ENCODE results near the gene PPARA.

GRCh38 chr22:46201059-46201757, 50.9 kb downstream of the PPARA start:
- TF ChIP-seq, protein P1, sequence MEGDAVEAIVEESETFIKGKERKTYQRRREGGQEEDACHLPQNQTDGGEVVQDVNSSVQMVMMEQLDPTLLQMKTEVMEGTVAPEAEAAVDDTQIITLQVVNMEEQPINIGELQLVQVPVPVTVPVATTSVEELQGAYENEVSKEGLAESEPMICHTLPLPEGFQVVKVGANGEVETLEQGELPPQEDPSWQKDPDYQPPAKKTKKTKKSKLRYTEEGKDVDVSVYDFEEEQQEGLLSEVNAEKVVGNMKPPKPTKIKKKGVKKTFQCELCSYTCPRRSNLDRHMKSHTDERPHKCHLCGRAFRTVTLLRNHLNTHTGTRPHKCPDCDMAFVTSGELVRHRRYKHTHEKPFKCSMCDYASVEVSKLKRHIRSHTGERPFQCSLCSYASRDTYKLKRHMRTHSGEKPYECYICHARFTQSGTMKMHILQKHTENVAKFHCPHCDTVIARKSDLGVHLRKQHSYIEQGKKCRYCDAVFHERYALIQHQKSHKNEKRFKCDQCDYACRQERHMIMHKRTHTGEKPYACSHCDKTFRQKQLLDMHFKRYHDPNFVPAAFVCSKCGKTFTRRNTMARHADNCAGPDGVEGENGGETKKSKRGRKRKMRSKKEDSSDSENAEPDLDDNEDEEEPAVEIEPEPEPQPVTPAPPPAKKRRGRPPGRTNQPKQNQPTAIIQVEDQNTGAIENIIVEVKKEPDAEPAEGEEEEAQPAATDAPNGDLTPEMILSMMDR (IDR thresholded peaks at IDR 0.05), result no peak
- TF ChIP-seq POLR2A (IDR thresholded peaks at IDR 0.05), result no peak
